ENCODE results near the gene ALDH1L2.

The ALDH1L2 gene

GRCh38 chr12:105083031-105083430 is 1.2 kb downstream of the ALDH1L2 start:
- DNase-seq, result no peak

GRCh38 chr12:105078712-105079570 is 5.3 kb downstream of the ALDH1L2 start:
- no peak for DNase-seq

GRCh38 chr12:105077435-105077834 is 6.8 kb downstream of the ALDH1L2 start:
- no peak for DNase-seq

DNA sequence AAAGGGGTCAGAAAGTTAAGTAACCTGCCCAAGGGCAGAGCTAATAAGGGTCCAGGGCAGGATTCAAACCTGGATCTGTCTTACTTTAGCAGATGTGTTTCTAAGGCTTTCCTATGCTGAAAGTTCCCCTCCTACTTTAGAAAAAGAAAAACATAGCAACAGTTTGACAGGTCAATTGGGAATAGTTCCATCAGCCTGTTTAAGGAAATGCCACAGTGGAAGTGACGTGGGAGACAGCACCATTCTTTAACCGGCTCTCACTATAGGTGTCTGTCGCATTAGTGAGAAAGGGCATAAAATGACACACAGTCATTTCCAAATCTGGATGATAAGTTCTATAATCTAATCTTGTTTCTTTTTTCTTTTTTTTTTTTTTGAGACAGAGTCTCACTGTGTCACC is 7.3 kb downstream of the ALDH1L2 start:
- DNase-seq, result no peak

GRCh38 chr12:105076098-105076497 is 8.2 kb downstream of the ALDH1L2 start:
- DNase-seq, result no peak

DNA sequence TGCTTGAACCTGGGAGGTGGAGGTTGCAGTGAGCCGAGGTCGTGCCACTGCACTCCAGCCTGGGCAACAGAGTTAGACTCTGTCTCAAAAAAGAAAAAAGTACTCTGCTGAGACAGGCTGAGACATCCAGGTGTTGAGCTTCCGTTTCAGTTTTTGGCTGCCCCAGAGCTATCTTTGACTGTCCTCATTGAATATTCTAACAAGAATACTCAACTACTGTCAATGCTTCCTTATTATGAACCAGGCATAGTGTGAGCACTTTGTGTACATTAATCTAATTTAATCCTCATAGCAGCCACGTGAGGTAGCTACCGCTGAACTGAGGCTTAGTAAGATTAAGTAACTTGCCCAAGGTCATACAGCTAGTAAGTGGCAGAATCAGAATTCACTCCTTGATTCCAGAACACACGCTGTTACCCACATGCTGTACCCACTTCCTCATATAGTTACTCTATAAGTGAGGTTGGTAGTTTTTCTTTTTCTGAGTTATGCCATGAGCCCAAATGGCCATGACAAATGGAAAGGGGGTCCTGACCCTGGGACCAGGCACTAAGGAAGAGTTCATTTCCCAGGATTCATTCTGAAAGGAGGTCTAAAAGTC is 11.3 kb downstream of the ALDH1L2 start:
- DNase-seq, result no peak

- no peak for DNase-seq
These were observed 12.3 kb downstream of the ALDH1L2 start for GRCh38 chr12:105071981-105072380.

DNA sequence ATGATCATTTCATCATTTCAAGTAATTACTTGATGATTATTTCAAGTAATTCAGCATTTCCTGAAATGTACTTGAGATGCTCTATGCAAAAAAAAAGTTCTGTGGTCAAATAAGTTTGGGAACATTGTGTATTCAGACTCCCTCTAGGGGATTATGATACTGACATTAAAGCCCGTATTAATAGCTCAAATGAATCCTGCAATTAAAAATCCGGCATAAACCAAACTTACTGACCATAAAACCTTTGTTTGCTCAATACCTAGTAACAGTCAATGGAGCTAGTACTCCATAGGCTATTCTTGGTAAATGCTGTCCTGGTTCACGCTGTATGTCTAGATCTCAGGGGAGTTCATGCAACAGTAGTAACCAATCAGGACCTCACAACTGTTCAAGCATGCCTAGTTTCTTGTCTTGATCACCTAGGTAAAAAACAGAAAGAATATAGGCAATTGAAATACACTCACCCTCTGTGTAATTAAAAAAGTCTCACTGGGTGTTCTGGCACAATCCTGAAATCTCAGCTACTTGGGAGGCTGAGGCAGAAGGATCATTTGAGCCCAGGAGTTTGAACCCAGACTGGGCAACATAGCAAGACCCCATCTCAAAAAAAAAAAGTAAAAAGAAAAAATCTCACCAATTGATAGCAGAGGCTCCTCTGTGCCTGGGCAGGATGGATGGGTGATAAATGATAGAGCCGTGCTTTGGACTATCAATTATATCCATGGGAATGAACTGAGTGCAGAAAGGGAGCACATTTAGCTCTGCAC is 14.1 kb downstream of the ALDH1L2 start:
- DNase-seq, result peak; percentile 6

GRCh38 chr12:105067511-105068031 is 16.7 kb downstream of the ALDH1L2 start:
- no peak for DNase-seq

- DNase-seq, result no peak
These were observed 19.6 kb downstream of the ALDH1L2 start for GRCh38 chr12:105064564-105065178.

DNA sequence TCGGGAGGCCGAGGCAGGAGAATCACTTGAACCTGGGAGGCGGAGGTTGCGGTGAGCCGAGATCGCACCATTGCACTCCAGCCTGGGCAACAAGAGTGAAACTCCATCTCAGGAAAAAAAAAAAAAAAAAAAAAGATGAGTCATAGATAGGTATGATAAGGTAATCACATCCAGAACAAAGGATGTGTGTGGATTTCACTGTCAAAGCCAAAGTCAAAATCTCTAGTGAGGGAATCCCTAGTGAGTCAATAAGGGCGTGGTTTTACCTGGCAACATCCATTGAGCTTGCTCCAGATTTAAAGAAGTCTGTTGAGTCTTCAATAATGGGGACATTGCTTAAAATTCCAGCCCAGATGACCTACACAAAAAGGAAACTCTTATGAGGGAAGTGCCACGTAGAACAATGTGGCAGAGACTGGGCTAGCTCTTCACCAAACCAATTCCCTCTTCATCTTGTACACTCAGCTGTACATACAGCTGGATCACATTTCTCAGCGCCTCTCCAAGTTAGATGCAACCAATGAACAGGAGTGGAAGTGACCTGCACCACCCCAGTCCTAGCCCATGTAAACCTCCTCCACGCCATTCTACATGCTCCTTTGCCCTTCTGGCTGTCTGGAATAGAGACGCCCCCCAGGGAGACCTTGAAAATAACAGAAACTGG is 23.4 kb downstream of the ALDH1L2 start:
- DNase-seq, result no peak

GRCh38 chr12:105057174-105057573 is 27.1 kb downstream of the ALDH1L2 start:
- DNase-seq, result no peak

GRCh38 chr12:105053116-105053572 is 31.1 kb downstream of the ALDH1L2 start:
- peak; percentile 71 for DNase-seq

DNA sequence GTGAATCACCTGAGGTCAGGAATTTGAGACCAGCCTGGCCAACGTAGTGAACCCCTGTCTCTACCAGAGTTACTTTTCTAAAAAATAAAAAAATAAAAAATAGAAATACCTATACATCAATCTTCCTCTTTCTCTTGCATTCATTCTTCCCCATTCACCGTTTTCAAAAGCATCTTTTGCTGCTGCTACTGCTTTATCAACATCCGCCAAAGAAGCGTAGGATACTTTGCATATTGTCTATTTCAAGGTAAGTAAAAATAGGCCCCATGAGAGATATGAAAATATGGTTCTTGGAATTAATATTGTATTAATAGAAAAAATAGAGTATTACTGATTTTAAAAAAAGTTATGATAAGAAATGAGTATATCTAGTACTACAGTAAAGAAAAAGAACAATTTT is 32.3 kb downstream of the ALDH1L2 start:
- no peak for DNase-seq

GRCh38 chr12:105048315-105048714 is 35.9 kb downstream of the ALDH1L2 start:
- DNase-seq, result no peak

DNA sequence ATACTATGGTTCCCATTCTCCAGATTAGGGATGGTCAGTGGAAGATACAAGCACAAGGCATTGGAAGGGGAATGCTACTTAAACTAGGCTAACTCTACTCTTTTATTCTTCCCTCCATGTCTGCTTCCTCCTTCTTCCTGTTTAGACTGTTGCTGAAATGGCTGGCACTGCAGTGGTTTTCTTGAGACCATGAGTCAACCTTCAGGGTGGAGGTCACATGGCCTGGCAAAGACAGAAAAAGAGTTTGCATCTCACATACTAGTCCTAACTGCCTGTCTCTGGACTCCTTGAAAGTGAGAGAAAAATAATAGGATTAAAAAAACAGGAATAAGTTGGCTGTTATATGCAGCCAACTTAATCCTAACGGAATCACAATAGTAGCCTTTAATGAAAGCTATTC is 37.0 kb downstream of the ALDH1L2 start:
- no peak for DNase-seq

DNA sequence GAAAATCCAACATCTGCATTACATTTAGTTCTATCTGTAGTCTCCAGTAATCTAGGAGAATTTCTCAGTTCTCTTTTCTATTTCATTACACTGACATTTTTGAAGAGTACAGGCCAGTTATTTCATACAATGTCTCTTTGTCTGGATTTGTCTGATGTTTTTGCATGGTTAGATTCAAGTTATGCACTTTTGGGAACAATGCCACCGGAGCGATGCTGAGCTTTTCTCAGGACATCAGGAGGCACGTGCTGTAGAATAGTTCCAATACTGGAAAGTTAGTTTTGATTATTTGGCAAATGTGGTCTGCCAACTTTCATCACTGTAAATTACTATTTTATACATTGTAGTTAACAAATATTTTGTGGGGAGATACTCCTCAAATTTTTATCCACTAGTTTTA is 43.1 kb downstream of the ALDH1L2 start:
- no peak for DNase-seq

DNA sequence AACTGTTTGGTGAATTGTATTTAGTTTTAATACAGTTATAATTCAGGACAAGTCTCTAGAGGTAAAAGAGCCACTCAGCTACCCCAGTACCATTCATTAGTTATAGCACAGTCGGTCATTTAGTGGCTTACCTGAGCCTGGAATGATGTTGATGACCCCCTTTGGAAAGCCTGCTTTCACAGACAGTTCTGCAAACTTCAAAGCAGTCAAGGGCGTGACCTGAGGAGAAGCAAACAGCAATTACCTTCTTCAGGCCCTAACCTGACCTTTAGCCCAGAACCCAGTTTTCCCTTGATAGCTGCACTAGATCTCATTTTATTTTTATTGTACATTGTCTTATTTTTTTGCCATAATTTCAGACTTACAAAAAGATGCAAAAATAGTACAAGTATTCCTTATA is 43.8 kb downstream of the ALDH1L2 start:
- DNase-seq, result no peak

DNA sequence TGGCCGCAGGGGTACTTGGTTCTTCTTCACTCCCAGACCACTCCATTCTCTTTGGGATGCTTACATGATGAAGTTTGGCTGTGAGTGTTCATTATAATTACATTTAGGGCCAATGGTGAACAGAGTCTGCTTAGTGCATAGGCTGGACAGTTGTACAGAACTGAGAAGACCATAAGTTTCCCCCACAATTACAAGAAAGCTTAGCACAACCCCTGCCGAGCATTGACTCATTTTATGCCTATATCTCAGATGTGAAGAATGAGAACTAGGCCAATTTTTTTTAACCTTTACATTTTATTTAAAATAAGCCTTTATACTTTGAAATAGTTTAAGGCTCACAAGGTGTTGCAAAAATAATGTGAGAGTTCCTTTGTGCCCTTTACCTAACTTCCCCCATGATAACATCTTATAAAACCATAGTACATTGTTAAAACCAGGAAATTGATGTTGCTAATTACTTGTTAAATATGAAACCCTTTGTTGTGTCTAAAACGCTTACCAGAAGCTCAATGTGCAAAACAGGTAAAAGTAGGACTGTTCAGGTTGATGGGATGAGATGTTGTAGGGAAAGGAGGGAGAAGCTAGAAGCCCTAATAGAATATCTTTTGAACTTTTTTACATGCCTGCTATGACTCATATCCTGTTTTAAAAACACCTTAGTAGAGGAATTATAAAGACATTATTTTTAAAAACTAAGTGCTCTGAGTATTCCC is 47.2 kb downstream of the ALDH1L2 start:
- DNase-seq, result peak; percentile 10

DNA sequence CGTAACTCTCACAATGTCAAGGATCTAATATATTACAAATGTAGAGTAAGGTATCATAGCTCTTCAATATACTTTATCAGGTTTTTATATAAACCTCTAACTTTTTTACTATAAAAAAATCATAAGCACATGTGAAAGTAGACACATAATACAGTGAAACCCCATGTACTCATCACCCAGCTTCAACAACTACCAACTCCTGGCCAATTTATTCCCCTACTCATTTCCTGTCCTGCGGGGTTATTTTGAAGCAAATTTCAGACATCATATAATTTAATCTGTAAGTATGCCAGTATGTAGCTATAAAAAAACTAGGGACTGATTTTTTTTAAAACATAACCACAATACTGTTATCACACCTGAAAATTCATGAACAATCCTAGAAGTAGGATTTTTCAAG is 50.4 kb downstream of the ALDH1L2 start:
- DNase-seq, result no peak

GRCh38 chr12:105032703-105033357 is 51.4 kb downstream of the ALDH1L2 start:
- DNase-seq, result no peak

All from DMS153 (cell line).